ENCODE data around the gene HIVEP3.

HIVEP3 gene

DNA sequence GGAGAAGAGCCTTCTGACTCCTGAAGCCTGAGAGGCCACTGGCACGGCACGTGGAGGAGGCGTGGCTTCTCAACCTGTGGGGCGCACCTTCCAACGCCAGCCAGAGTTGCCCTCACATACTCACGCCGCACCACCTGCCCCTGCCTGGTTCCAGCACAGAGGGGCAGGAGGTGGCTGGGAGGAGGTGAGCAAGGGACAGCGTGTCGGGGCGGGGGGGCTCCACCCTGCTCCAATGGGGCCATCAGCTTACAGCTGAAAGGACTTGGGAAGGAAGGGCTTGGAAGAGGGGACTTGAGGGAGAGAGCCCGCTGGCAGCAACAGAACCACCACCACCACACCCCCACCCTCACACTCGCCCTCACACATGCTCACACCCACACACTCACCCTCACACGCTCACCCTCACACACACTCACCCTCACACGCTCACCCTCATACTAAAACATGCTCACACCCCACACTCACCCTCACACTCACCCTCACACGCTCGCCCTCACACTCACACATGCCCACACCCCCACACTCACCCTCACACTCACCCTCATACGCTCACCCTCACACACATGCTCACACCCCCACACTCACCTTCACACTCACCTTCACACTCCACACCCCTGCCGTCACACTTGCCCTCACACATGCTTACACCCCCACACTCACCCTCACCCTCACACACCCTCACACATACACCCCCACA lies 392.7 kb downstream of the HIVEP3 start:
- Histone ChIP-seq H3K4me1 (ENCODE audit: control insufficient read depth in 2 of 2, insufficient read depth in 1 of 2, low read depth in 1 of 2, low read length in 2 of 2) (peaks cover 5 to 14% of the 10 kb centered on the region in 2 donors), H2BK12ac (ENCODE audit: low read length) (no peak overlapping the region), H3K4me3 (ENCODE audit: low read length in 2 of 2) (peak overlapping the region in 1 of 2 donors; percentile 29), H4K91ac (ENCODE audit: low read depth, low read length, poor library complexity) (no peak overlapping the region), H3K18ac (ENCODE audit: low read length) (no peak overlapping the region), H3K79me1 (ENCODE audit: low read depth, low read length) (peaks cover 7% of the 10 kb centered on the region), H2BK5ac (ENCODE audit: low read length) (no peak overlapping the region), H3K14ac (ENCODE audit: low read length) (peak overlapping the region; percentile 71), H2AFZ (ENCODE audit: low read length) (no peak overlapping the region), H4K8ac (ENCODE audit: low read depth, low read length) (no peak overlapping the region), H3K9ac (ENCODE audit: low read depth, low read length, poor library complexity) (no peak overlapping the region), H3K9me3 (replicated peaks in 1 of 2; ENCODE audit: control insufficient read depth in 2 of 2, insufficient read depth in 1 of 2, low read depth in 1 of 2, low read length in 2 of 2) (peaks cover 0 to 19% of the 10 kb centered on the region in 2 donors), H3K36me3 (replicated peaks in 1 of 2; ENCODE audit: control insufficient read depth in 2 of 2, insufficient read depth in 2 of 2, low read length in 2 of 2) (no peaks in the 10 kb centered on the region), H3K4me2 (ENCODE audit: insufficient read depth, low read length, poor library complexity, severe bottlenecking) (no peak overlapping the region), H3K23ac (ENCODE audit: low read depth, low read length, poor library complexity) (no peak overlapping the region), H2AK5ac (ENCODE audit: low read depth, low read length) (no peak overlapping the region), H3K4ac (ENCODE audit: low read length) (no peak overlapping the region), H2BK15ac (ENCODE audit: low read length) (no peak overlapping the region), H3K27ac (replicated peaks; ENCODE audit: low read length) (no peak overlapping the region), H2BK120ac (ENCODE audit: low read depth, low read length) (no peak overlapping the region), H3K27me3 (ENCODE audit: control insufficient read depth in 3 of 3, insufficient read depth in 3 of 3, low read depth in 1 of 3, low read length in 3 of 3) (no peaks in the 10 kb centered on the region)
- no peak for DNase-seq (ENCODE audit: low spot score)
- WGBS, 2 donors (ENCODE audit: extremely low coverage in 2 of 2, insufficient read length in 2 of 2, insufficient replicate concordance in 1 of 2): 100% methylated on average over 2 to 6 of the region's 18 CpGs

DNA sequence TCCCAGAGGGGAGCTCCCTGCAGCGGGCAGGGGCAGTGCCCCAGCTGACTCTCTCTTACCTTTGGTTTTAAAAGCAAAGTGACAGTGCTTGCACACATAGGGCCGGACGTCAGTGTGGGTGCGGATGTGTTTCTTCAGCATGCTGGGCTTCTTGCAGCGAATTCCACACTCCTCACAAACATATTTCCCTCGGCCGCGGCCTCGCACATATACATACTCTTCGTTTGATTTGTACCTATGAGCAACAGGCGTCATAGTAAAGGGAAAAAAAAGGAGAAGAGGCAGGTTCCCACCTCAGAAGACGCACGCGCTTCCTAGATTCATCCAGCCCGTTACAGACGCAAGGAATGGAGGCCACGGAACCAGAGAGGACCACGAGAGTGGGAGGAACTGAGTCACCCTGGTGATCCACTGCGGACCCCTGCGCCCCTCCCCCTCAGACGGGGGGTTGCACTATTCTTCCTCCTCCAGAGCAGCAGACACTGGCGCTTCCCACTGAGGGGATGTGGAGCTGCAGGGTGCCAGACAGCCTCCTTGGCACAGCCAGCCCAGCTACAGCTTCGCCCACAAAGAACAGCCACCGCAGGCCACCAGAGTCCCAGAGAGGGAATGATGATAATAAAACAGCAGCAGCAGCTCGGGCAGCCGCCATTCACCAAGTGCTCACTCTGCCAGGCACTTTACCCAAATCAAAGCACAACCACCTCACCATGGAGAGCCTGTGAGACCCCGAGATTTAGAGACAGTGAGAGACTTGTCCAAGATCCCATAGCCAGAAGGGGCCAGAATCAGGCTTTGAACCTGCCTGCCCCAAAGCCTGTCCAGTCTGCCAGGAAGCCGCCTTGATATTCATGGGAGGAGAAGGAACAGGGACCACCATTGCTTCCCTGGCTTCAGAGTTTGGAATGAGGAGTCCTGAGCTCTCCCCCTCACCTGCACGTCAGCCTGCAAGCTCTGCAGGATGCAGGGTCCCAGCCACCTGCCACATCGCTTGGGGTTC lies 393.7 kb downstream of the HIVEP3 start:
- Histone ChIP-seq H3K9me3 (replicated peaks in 1 of 2; ENCODE audit: control insufficient read depth in 2 of 2, insufficient read depth in 1 of 2, low read depth in 1 of 2, low read length in 2 of 2) (peaks cover 0 to 19% of the 10 kb centered on the region in 2 donors), H3K27ac (replicated peaks; ENCODE audit: low read length) (no peak overlapping the region), H3K23ac (ENCODE audit: low read depth, low read length, poor library complexity) (no peak overlapping the region), H3K79me1 (ENCODE audit: low read depth, low read length) (peaks cover 1% of the 10 kb centered on the region), H3K4me3 (ENCODE audit: low read length in 2 of 2) (no peak overlapping the region), H3K14ac (ENCODE audit: low read length) (no peak overlapping the region), H2BK15ac (ENCODE audit: low read length) (no peak overlapping the region), H4K91ac (ENCODE audit: low read depth, low read length, poor library complexity) (no peak overlapping the region), H3K27me3 (ENCODE audit: control insufficient read depth in 3 of 3, insufficient read depth in 3 of 3, low read depth in 1 of 3, low read length in 3 of 3) (no peaks in the 10 kb centered on the region), H3K18ac (ENCODE audit: low read length) (peak overlapping the region; percentile 54), H2BK5ac (ENCODE audit: low read length) (no peak overlapping the region), H3K4me2 (ENCODE audit: insufficient read depth, low read length, poor library complexity, severe bottlenecking) (no peak overlapping the region), H3K4me1 (ENCODE audit: control insufficient read depth in 2 of 2, insufficient read depth in 1 of 2, low read depth in 1 of 2, low read length in 2 of 2) (peaks cover 5 to 14% of the 10 kb centered on the region in 2 donors), H4K8ac (ENCODE audit: low read depth, low read length) (no peak overlapping the region), H2BK12ac (ENCODE audit: low read length) (no peak overlapping the region), H2BK120ac (ENCODE audit: low read depth, low read length) (no peak overlapping the region), H3K36me3 (replicated peaks in 1 of 2; ENCODE audit: control insufficient read depth in 2 of 2, insufficient read depth in 2 of 2, low read length in 2 of 2) (no peaks in the 10 kb centered on the region), H3K4ac (ENCODE audit: low read length) (no peak overlapping the region), H2AFZ (ENCODE audit: low read length) (no peak overlapping the region), H2AK5ac (ENCODE audit: low read depth, low read length) (peak overlapping the region; percentile 27), H3K9ac (ENCODE audit: low read depth, low read length, poor library complexity) (no peak overlapping the region)
- no peak for DNase-seq (ENCODE audit: low spot score)
- WGBS, 2 donors (ENCODE audit: extremely low coverage in 2 of 2, insufficient read length in 2 of 2, insufficient replicate concordance in 1 of 2): no CpG with 5 or more reads among the region's 30 CpGs

DNA sequence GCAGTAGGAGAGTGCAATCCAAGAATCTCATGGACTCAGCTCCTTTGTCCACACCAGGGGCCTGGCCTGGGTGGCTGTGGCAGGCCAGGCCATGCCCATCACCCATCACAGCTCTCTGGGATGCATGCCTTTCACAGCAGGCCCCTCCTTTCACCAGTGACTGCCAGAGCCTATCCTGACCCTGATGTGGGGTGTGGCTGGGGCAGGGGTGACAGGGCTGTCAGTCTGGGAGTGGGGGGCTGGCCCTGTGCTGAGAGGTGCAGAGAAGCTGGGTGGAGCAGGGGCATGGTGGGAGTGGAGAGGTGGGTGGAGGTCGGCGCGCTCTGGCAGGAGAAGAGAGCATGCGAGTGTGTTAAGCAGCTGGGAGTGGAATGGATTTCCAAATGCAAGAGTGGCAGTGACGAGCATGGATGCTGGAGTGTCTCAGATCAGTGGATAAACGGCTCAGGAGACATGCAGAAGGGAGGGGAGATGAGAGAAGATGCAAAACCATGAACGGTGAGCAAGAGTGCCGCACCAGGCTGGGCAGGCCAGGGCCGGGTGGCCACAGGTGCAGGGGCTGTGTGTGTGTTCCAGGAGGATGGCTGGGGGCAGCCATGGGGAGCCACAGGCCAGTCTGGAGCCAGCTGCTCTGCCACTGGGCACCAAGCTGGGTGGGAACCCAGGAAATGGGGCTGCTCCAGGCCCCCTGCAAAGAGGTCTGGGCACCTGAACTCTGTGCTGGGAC lies 394.6 kb downstream of the HIVEP3 start:
- Histone ChIP-seq H3K79me1 (ENCODE audit: low read depth, low read length) (peaks cover 1% of the 10 kb centered on the region), H3K4me1 (ENCODE audit: control insufficient read depth in 2 of 2, insufficient read depth in 1 of 2, low read depth in 1 of 2, low read length in 2 of 2) (peaks cover 5 to 14% of the 10 kb centered on the region in 2 donors), H3K4ac (ENCODE audit: low read length) (peak overlapping the region; percentile 19), H2BK12ac (ENCODE audit: low read length) (peak overlapping the region; percentile 12), H2BK15ac (ENCODE audit: low read length) (peak overlapping the region; percentile 50), H3K4me3 (ENCODE audit: low read length in 2 of 2) (no peak overlapping the region), H3K9me3 (replicated peaks in 1 of 2; ENCODE audit: control insufficient read depth in 2 of 2, insufficient read depth in 1 of 2, low read depth in 1 of 2, low read length in 2 of 2) (peaks cover 0 to 15% of the 10 kb centered on the region in 2 donors), H2BK120ac (ENCODE audit: low read depth, low read length) (no peak overlapping the region), H2AFZ (ENCODE audit: low read length) (no peak overlapping the region), H4K91ac (ENCODE audit: low read depth, low read length, poor library complexity) (no peak overlapping the region), H3K4me2 (ENCODE audit: insufficient read depth, low read length, poor library complexity, severe bottlenecking) (no peak overlapping the region), H2BK5ac (ENCODE audit: low read length) (no peak overlapping the region), H3K9ac (ENCODE audit: low read depth, low read length, poor library complexity) (peak overlapping the region; percentile 54), H3K27ac (replicated peaks; ENCODE audit: low read length) (no peak overlapping the region), H3K14ac (ENCODE audit: low read length) (peak overlapping the region; percentile 42), H3K23ac (ENCODE audit: low read depth, low read length, poor library complexity) (peak overlapping the region; percentile 76), H3K36me3 (replicated peaks in 1 of 2; ENCODE audit: control insufficient read depth in 2 of 2, insufficient read depth in 2 of 2, low read length in 2 of 2) (no peaks in the 10 kb centered on the region), H2AK5ac (ENCODE audit: low read depth, low read length) (no peak overlapping the region), H3K18ac (ENCODE audit: low read length) (peak overlapping the region; percentile 62), H3K27me3 (ENCODE audit: control insufficient read depth in 3 of 3, insufficient read depth in 3 of 3, low read depth in 1 of 3, low read length in 3 of 3) (no peaks in the 10 kb centered on the region), H4K8ac (ENCODE audit: low read depth, low read length) (no peak overlapping the region)
- no peak for DNase-seq (ENCODE audit: low spot score)
- no CpG with 5 or more reads among the region's 9 CpGs for WGBS, 2 donors (ENCODE audit: extremely low coverage in 2 of 2, insufficient read length in 2 of 2, insufficient replicate concordance in 1 of 2)
